ENCODE measurements around the gene ARG2.

DNA sequence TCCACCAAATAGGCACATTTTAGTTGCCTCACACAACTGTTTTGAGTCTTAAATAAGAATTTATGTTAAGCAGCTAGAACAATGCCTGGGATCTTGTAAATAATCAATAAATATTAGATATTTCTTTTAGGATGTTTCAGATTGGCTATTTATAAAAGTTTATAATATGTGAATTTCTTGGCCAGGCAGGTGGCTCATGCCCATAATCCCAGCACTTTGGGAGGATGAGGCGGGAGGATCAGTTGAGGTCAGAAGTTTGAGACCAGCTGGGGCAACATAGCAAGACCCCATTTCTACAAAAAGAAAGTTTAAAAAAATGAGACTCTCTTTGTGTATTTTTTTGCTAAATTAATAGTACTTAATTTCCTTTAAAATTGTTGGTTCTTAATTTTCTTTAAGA, 21.8 kb downstream of the ARG2 start:
- TF ChIP-seq, protein P1, sequence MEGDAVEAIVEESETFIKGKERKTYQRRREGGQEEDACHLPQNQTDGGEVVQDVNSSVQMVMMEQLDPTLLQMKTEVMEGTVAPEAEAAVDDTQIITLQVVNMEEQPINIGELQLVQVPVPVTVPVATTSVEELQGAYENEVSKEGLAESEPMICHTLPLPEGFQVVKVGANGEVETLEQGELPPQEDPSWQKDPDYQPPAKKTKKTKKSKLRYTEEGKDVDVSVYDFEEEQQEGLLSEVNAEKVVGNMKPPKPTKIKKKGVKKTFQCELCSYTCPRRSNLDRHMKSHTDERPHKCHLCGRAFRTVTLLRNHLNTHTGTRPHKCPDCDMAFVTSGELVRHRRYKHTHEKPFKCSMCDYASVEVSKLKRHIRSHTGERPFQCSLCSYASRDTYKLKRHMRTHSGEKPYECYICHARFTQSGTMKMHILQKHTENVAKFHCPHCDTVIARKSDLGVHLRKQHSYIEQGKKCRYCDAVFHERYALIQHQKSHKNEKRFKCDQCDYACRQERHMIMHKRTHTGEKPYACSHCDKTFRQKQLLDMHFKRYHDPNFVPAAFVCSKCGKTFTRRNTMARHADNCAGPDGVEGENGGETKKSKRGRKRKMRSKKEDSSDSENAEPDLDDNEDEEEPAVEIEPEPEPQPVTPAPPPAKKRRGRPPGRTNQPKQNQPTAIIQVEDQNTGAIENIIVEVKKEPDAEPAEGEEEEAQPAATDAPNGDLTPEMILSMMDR (IDR thresholded peaks at IDR 0.05), result no peak
- no peak for TF ChIP-seq POLR2A (IDR thresholded peaks at IDR 0.05)
